HepG2 (cell line): ENCODE data around the gene NGFR. TPM values are rescaled to one million over a fixed set of nuclear protein-coding genes. Genes with fewer than 3 reads are reported as not detected.

Source experiments
- ATAC-seq: fragments of 200-7000 bp; cut with Tn5 transposase; 3 replicates; pipeline ENCODE4 v1.9.1; 2020; ENCODE audit warnings: mild to moderate bottlenecking, moderate library complexity
- BruUV-seq: library from RNA; stranded (reverse); fragments of 400-500 nt; replicated peaks from 2 replicates; lab custom pipeline; 2021; lab: Mats Ljungman, UMichigan
- CTCF ChIA-PET: fragments of 300-600 bp; formaldehyde crosslinking; extraction: SDS; loops from one replicate; lab custom pipeline; 2021; ENCODE audit warnings: low total read pairs, inconsistent platforms, low intra/inter-chr PET ratio; lab: Yijun Ruan, JAX
- POLR2A ChIA-PET: fragments of 350-600 bp; sonication (Branson Sonifier 250); formaldehyde crosslinking; loops from one replicate; lab custom pipeline; 2020; ENCODE audit warnings: antibody characterized with exemption, inconsistent platforms; lab: Yijun Ruan, JAX
- DNase-seq: peaks from one replicate; pipeline ENCODE4 v3.0.0-alpha.2; 2015; ENCODE audit warnings: low spot score
- FAIRE-seq: peaks from 3 replicates; lab custom pipeline; 2011; peaks lifted over from hg19 to GRCh38; lab: Jason Lieb, UNC
- H2AFZ ChIP-seq: one replicate; pipeline ENCODE4 v1.6.1; 2011; ENCODE audit warnings: low read length, inconsistent platforms
- H3K27ac ChIP-seq: fragments of 300-600 bp; 3 replicates; pipeline ENCODE4 v1.8.0; 2011; ENCODE audit warnings: mixed run types, mild to moderate bottlenecking, mixed read lengths, low read length, inconsistent platforms; ENCODE audit not compliant: insufficient read depth; ENCODE audit errors: extremely low read length
- H3K27me3 ChIP-seq, 2 experiments: fragments of 200-600 bp in 1 of 2; 2 replicates in 1 of 2; 3 replicates in 1 of 2; pipeline versions ENCODE4 v1.6.0 to v1.8.0; 2011; ENCODE audit warnings: low read length in 2 of 2, mild to moderate bottlenecking in 2 of 2, moderate library complexity in 2 of 2, inconsistent platforms in 1 of 2; ENCODE audit not compliant: insufficient read depth in 2 of 2, control insufficient read depth in 1 of 2
- H3K36me3 ChIP-seq, 2 experiments: fragments of 200-600 bp in 1 of 2; replicated peaks in 1 of 2; 2 replicates in 1 of 2; 3 replicates in 1 of 2; pipeline versions ENCODE4 v1.5.1 to v1.8.0; 2011; ENCODE audit warnings: low read length in 2 of 2, inconsistent platforms in 1 of 2; ENCODE audit not compliant: insufficient read depth in 2 of 2, control insufficient read depth in 1 of 2
- H3K4me1 ChIP-seq: 2 replicates; pipeline ENCODE4 v1.5.1; 2012; ENCODE audit warnings: low read length, inconsistent platforms; ENCODE audit not compliant: insufficient read depth
- H3K4me2 ChIP-seq: 2 replicates; pipeline ENCODE4 v1.6.0; 2011; ENCODE audit warnings: low read depth, low read length, inconsistent platforms
- H3K4me3 ChIP-seq, 3 experiments: fragments of 200-600 bp in 1 of 3; sonication (generic), shearing (Covaris generic) in 1 of 3; replicated peaks in 1 of 3; 2 replicates each; pipeline ENCODE4 v1.5.1; 2011 to 2016; ENCODE audit warnings: low read length in 3 of 3, inconsistent platforms in 2 of 3, low read depth in 2 of 3, mild to moderate bottlenecking in 2 of 3, control low read depth in 1 of 3, mixed read lengths in 1 of 3; ENCODE audit not compliant: insufficient read depth in 1 of 3
- H3K79me2 ChIP-seq: one replicate; pipeline ENCODE4 v1.6.1; 2011; ENCODE audit warnings: low read length, inconsistent platforms; ENCODE audit not compliant: insufficient read depth
- H3K9ac ChIP-seq: 2 replicates; pipeline ENCODE4 v1.6.0; 2011; ENCODE audit warnings: mild to moderate bottlenecking, low read depth, low read length, inconsistent platforms; ENCODE audit not compliant: insufficient read depth
- H3K9me3 ChIP-seq: 2 replicates; pipeline ENCODE4 v1.5.1; 2012; ENCODE audit warnings: mild to moderate bottlenecking, low read length
- H4K20me1 ChIP-seq: 2 replicates; pipeline ENCODE4 v1.6.0; 2011; ENCODE audit warnings: inconsistent platforms, mild to moderate bottlenecking, low read length, moderate library complexity; ENCODE audit not compliant: insufficient read depth
- IRF2 ChIP-seq: IDR thresholded peaks from 2 replicates; pipeline ENCODE4 v1.6.1; 2018; ENCODE audit warnings: missing genetic modification reagents, missing compliant biosample characterization
- MXI1 ChIP-seq: IDR thresholded peaks from 3 replicates; pipeline ENCODE4 v1.6.1; 2012; ENCODE audit warnings: low read depth, low read length, inconsistent platforms, borderline replicate concordance
- NFE2L2 ChIP-seq: fragments of 150-350 bp; IDR thresholded peaks from 2 replicates; pipeline ENCODE4 v1.6.1; 2014; ENCODE audit warnings: low read length
- RBM39 ChIP-seq: fragments of 200-400 bp; formaldehyde crosslinking; IDR thresholded peaks from one replicate; pipeline ENCODE4 v1.6.1; 2018; ENCODE audit warnings: antibody characterized with exemption, mild to moderate bottlenecking, low read depth, low read length; ENCODE audit not compliant: poor library complexity, severe bottlenecking
- SYNCRIP ChIP-seq: fragments of 200-400 bp; formaldehyde crosslinking; IDR thresholded peaks from 2 replicates; pipeline ENCODE4 v1.6.1; 2018; ENCODE audit warnings: mild to moderate bottlenecking, low read depth, low read length; ENCODE audit not compliant: insufficient read depth
- TOPORS ChIP-seq: sonication (generic); formaldehyde crosslinking; IDR thresholded peaks from 2 replicates; pipeline ENCODE4 v1.8.0; 2023; ENCODE audit warnings: mild to moderate bottlenecking, missing genetic modification reagents
- ZNF468 ChIP-seq: sonication (generic); formaldehyde crosslinking; IDR thresholded peaks from 2 replicates; pipeline ENCODE4 v1.8.0; 2022; ENCODE audit warnings: mild to moderate bottlenecking, moderate library complexity, missing genetic modification reagents
- ZNF713 ChIP-seq: sonication (generic); formaldehyde crosslinking; IDR thresholded peaks from 2 replicates; pipeline ENCODE4 v1.4.0; 2020; ENCODE audit warnings: mild to moderate bottlenecking, missing genetic modification reagents
- WGBS: methylation state at CpG from one replicate; pipeline ENCODE4 v1.1.6; 2017; ENCODE audit warnings: low lambda C conversion rate; 5-methylcytosine and 5-hydroxymethylcytosine counted together
- in situ Hi-C: cut with HindIII; loops from 2 replicates; pipeline ENCODE4 v1.10.0; 2017; ENCODE audit warnings: low pct_unique_long_range_greater_than_20kb; ENCODE audit not compliant: extremely low pct_ligation_motif_present
- intact Hi-C: fragments of 100-400 bp; cut with micrococcal nuclease; formaldehyde crosslinking; loops from one replicate; pipeline ENCODE4 v1.10.0; 2022; ENCODE audit not compliant: unreplicated experiment
- polyA plus RNA-seq, 8 experiments: library from polyadenylated mRNA; depleted of rRNA in 3 of 8; stranded (reverse) in 7 of 8; unstranded in 1 of 8; fragments of >200 nt; fragmentation: Illumina TruSeq in 4 of 8; extraction: Trizol in 4 of 8; gene quantifications; 2 replicates each; pipeline versions ENCODE4 v1.2.1 to v1.2.3, GENCODE V29; 2011 to 2016; ENCODE audit warnings: low read depth in 4 of 8, missing spikeins in 1 of 8, mixed read lengths in 1 of 8; ENCODE audit not compliant: insufficient read depth in 1 of 8
- total RNA-seq, 5 experiments: library from RNA; depleted of rRNA; stranded (reverse); fragments of >200 nt; fragmentation: Illumina TruSeq; extraction: Trizol; gene quantifications; 2 replicates each; pipeline ENCODE4 v1.2.3, GENCODE V29; 2016; ENCODE audit warnings: low read depth in 1 of 5
- TF ChIP-seq, protein P1 (sequence below), 2 experiments: sonication (generic) in 1 of 2; formaldehyde crosslinking in 1 of 2; IDR thresholded peaks; 2 replicates each; pipeline versions ENCODE4 v1.4.0 to v1.6.1; 2016 to 2020; ENCODE audit warnings: borderline replicate concordance in 1 of 2, low read depth in 1 of 2, mild to moderate bottlenecking in 1 of 2, missing genetic modification reagents in 1 of 2
- TF ChIP-seq, protein P2 (sequence below): sonication (generic); formaldehyde crosslinking; conservative IDR thresholded peaks from 2 replicates; pipeline ENCODE4 v1.8.0; 2022; ENCODE audit warnings: missing genetic modification reagents
- TF ChIP-seq, protein P3 (sequence below): sonication (generic); formaldehyde crosslinking; IDR thresholded peaks from 2 replicates; pipeline ENCODE4 v1.5.0; 2020; ENCODE audit warnings: mild to moderate bottlenecking, missing genetic modification reagents

Gene NGFR
- total and polyA plus RNA-seq, 2 of the 13 experiments (the other 11 are each of a cell fraction or from before 2014, with no cell fraction given) = 1.1 to 1.8 TPM

DNA sequence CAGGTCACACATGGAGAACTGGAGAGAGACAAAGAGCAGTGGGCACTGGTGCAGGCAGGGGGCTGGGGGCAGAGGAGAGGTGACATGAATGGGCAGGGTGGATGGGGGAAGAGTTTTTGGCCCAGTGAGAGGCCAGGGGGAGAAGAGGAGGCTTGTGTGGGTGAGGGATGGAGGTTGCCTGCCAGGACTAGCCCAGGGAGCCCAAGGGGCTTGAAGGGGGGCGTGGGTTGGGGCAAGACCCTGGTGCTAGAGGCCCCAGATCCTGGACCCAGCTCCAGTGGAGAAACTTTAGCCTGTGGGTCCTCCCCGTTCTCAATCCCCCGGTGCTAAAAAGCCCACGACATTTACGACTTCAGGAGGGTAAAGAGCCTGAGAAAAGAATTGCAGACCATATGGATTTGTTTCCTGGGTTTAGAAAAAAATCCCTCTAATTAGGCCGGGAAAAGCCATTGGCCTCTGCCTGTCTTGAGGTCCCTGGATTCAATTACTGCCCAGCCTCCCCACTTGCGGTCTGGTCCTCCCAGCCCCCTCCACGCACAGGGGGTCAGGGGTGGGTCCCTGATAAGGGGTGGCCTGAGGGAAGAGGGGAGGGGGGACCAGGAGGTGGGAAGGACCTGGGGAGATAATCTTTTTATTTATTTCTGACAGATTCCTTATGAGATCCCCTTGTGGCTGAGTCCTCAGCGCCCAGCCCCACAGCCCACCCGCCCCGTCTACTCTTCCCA is 33.0 kb downstream of the NGFR start:
- in situ Hi-C loops (no loop called here), intact Hi-C loops (no loop called here)
- Histone ChIP-seq H3K4me3 (no peak overlapping the region), H3K27ac (no peak overlapping the region), H3K36me3 (no peaks in the 10 kb centered on the region), H3K79me2 (no peaks in the 10 kb centered on the region), H3K9ac (no peak overlapping the region), H3K4me2 (no peak overlapping the region), H4K20me1 (no peaks in the 10 kb centered on the region), H3K9me3 (no peaks in the 10 kb centered on the region), H2AFZ (no peak overlapping the region), H3K27me3 (peaks cover 2 to 45% of the 10 kb centered on the region in 2 experiments), H3K4me1 (0 out of 2 replicates have a peak, but pooled peaks cover 7% of the 10 kb centered on the region)
- CTCF ChIA-PET = no interaction called here
- DNase-seq (no peak), FAIRE-seq (no peak), ATAC-seq (no peak)
- BruUV-seq = no TSS peak
- POLR2A ChIA-PET = no interaction called here
- TF ChIP-seq, protein P1, sequence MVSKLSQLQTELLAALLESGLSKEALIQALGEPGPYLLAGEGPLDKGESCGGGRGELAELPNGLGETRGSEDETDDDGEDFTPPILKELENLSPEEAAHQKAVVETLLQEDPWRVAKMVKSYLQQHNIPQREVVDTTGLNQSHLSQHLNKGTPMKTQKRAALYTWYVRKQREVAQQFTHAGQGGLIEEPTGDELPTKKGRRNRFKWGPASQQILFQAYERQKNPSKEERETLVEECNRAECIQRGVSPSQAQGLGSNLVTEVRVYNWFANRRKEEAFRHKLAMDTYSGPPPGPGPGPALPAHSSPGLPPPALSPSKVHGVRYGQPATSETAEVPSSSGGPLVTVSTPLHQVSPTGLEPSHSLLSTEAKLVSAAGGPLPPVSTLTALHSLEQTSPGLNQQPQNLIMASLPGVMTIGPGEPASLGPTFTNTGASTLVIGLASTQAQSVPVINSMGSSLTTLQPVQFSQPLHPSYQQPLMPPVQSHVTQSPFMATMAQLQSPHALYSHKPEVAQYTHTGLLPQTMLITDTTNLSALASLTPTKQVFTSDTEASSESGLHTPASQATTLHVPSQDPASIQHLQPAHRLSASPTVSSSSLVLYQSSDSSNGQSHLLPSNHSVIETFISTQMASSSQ (IDR thresholded peaks at IDR 0.05; ENCODE audit: low read depth) = no peak
- TF ChIP-seq, protein P1 (CRISPR knock-in tag; IDR thresholded peaks at IDR 0.05; ENCODE audit: borderline replicate concordance) = no peak
- TF ChIP-seq SYNCRIP (no peak), TOPORS (CRISPR knock-in tag) (no peak), NFE2L2 (no peak), ZNF468 (CRISPR knock-in tag) (no peak), MXI1 (no peak), RBM39 (no peak), ZNF713 (CRISPR knock-in tag) (no peak), IRF2 (CRISPR knock-in tag) (no peak)
- TF ChIP-seq, protein P2, sequence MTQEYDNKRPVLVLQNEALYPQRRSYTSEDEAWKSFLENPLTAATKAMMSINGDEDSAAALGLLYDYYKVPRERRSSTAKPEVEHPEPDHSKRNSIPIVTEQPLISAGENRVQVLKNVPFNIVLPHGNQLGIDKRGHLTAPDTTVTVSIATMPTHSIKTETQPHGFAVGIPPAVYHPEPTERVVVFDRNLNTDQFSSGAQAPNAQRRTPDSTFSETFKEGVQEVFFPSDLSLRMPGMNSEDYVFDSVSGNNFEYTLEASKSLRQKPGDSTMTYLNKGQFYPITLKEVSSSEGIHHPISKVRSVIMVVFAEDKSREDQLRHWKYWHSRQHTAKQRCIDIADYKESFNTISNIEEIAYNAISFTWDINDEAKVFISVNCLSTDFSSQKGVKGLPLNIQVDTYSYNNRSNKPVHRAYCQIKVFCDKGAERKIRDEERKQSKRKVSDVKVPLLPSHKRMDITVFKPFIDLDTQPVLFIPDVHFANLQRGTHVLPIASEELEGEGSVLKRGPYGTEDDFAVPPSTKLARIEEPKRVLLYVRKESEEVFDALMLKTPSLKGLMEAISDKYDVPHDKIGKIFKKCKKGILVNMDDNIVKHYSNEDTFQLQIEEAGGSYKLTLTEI (CRISPR knock-in tag) = no peak
- TF ChIP-seq, protein P3, sequence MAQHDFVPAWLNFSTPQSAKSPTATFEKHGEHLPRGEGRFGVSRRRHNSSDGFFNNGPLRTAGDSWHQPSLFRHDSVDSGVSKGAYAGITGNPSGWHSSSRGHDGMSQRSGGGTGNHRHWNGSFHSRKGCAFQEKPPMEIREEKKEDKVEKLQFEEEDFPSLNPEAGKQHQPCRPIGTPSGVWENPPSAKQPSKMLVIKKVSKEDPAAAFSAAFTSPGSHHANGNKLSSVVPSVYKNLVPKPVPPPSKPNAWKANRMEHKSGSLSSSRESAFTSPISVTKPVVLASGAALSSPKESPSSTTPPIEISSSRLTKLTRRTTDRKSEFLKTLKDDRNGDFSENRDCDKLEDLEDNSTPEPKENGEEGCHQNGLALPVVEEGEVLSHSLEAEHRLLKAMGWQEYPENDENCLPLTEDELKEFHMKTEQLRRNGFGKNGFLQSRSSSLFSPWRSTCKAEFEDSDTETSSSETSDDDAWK (CRISPR knock-in tag) = no peak
- 46% methylated on average over 11 of the region's 11 CpGs for WGBS
